Inferior parietal cortex (tissue), 1 donor: ENCODE data around the gene LRMDA.

ENCODE experiments used
- DNase-seq: peaks from one replicate; pipeline ENCODE4 v3.0.0-alpha.2; 2016; ENCODE audit errors: extremely low spot score

Gene LRMDA

GRCh38 chr10:75774783-75775490, 343.5 kb downstream of the LRMDA start:
- DNase-seq = no peak

GRCh38 chr10:75776738-75777504, 345.5 kb downstream of the LRMDA start:
- DNase-seq = no peak

- DNase-seq = no peak
Measured at GRCh38 chr10:75778665-75779064, 347.2 kb downstream of the LRMDA start.

DNA sequence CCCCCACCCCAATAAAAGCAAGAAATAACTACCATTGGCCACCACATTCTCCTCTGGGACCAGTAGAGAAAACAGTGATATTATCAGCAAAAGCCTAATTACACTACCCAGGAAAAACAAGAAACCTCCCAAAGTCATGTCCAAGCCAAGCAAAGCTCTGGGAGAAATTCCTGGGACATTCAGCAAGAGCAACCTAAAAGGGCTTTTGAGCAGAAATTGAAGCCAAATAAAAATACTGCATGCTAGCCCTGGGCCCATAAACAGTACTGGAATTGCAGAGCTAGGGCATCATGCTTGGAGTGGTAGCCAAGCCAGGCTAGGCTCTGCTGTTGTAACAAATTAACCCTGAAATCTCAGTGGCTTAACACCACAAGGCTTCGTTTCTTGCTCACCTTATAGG, 347.9 kb downstream of the LRMDA start:
- DNase-seq = no peak

DNA sequence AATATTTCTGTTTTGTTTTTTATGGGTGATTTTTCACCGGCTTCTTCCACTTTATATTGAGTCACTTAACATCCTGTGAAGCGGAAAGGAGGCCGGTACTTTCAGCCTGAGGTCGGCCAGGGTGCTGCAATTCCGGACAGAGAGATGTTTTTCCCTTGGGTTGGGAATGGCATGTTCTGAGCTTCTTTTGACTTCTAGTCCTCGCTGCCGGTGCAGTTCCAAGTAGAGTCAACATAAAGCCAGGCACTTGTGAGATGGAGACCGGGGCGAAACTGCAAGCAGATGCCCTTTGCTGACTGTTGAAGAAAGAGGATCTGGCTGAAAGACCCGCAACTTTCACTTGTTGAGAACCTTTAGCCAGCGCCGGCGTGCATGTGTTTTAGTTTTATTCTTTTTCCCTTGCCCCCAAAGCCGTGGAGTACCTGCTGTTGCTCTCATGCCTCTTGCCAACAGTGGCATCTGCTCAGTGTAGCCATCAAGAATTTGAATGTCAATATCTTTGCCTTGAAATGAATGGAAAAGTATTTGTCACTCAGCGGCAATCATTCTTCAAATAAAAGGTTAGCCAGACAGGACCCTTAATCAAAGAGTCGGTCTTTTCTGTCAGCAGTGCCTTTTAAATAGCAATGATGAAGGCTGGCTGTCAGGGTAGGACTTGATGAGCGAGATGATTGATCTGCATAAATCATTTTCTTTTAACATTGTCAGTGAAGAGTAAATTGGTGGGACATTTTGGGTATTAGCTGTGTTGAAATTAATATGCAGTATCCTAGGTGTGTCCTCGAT, 351.2 kb downstream of the LRMDA start:
- DNase-seq = no peak

DNA sequence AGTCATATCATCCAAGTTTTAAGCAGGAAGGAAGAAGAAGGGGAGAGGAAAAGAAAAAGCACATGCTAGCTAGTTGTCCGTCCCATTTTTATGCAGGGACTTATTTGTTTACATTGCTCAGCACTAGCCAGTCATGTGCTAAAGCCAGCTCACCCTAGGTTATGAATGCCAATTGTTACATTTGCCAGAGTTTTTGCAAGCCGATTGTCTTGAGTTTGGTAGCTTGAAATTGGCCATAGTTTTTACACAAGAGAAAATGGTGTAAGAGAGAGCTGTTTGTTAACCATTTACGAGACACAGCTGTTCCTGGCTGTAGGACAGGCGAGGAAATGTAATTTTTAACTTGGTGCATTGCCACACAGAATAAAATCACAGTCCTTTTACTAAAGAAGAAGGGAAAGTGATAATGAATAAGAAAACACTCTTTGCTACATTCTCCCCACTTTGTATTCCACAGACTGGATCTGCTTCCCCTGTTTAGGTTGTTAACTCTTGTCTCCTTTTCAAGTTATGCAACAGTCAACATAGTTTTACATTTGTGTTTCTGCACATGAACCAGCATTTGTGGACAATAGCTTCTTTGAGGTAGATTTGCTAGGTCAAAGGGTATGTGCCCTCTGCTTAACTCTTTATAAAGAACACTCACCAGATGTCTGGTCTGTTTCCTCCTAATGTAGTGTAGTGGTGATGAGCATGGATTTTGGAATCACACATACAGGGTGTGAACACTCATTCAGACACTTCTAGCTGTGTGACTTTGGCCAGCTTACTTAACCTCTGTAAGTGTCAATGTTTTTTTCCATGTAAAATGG, 357.2 kb downstream of the LRMDA start:
- peak; percentile 66 for DNase-seq

DNA sequence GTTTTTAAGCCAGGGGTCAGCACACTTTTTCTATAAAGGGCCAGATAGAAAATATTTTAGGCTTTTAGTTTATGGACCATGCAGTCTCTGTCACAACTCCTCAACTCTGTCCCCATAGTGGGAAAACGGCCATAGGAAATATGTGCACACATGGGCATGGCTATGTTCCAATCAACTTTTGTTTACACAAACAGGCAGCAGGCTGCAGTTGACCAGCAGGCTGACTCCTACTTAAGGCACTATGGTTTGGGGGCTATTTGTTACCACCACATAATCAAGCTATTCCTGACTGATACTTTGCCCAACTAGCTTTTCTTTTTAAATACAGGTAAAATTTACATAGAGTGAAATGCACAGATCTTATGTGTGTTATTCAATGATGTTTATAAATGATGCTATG, 362.4 kb downstream of the LRMDA start:
- DNase-seq = no peak

GRCh38 chr10:75801121-75801520, 369.7 kb downstream of the LRMDA start:
- no peak for DNase-seq

DNA sequence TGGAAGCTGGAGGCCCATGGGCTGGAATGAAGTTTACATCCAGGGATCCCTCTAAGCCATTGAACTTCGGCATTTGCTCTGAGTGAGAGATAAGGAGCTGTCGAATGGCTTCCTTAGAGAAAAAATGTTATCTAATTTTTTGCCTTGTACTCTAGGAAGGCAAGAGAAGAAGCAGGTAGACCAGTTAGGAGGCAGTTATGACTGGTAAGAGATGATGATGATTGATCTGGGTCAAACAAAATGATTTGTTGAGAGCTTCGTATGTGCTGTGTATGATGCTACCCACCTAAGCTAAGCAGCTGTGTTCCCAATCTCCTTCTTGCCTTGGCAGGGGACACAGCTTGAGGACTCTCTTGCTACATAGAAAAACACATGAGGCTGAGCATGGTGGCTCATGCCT, 370.2 kb downstream of the LRMDA start:
- no peak for DNase-seq

DNA sequence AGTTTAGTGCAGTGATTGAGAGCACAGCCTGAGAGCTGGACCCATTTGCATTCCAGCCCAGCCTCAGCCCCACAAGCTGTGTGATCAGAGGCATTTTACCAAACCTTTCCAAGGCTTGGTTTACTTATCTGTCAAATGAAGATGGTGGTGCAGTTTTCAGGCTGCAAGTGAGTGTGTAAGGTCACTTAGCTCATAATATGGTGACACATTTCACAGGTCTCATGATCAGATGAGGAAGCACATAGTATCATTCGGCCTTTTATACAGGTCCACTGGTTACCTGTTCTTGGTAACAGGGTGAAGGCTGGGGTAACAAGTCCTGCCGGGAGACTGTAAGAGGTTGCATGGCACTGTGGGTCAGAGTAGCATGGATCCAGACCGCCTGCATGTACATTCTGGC, 371.7 kb downstream of the LRMDA start:
- no peak for DNase-seq

DNA sequence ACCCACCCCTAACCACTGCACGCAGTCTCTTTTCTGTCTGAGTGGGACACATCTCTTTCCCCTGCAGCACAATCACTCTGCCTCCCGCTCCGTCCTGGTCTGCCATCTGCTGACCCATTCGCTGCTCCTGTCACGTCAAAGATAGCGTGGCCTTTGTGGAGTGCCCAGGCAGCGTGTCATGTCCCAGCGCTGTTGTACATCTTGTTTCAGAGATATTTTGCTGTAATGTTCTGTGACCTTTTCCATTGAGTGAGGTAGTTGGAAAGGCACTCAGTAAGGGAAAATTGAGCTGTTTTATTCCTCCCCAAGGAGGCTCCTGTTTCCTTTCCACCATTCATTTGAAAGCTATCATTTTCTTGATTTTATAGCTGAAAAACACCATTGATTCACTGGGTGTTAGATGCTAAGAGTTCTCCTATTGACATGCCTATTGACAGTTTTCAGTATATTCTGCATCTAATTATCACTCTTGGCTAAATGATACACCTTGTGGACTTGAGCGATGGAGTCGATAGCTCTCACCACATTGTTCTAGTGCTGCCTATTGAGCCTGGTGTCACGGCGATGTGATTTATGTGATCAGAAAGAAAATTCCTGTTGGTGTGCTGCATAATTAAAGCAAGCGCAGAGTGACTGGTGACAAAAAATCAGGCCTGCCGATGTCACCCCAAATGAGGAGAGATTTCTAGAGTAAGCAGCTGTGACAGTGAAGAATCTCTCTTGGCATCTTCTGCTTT, 372.6 kb downstream of the LRMDA start:
- no peak for DNase-seq

GRCh38 chr10:75806186-75806585, 374.8 kb downstream of the LRMDA start:
- no peak for DNase-seq

- no peak for DNase-seq
Measured at GRCh38 chr10:75807456-75807855, 376.0 kb downstream of the LRMDA start.

GRCh38 chr10:75809003-75809402, 377.6 kb downstream of the LRMDA start:
- DNase-seq = no peak

- no peak for DNase-seq
Measured at GRCh38 chr10:75814014-75814413, 382.6 kb downstream of the LRMDA start.

GRCh38 chr10:75815066-75815465, 383.6 kb downstream of the LRMDA start:
- no peak for DNase-seq

- no peak for DNase-seq
Measured at GRCh38 chr10:75817198-75817597, 385.8 kb downstream of the LRMDA start.

- no peak for DNase-seq
Measured at GRCh38 chr10:75818552-75818951, 387.1 kb downstream of the LRMDA start.

GRCh38 chr10:75825235-75825634, 393.8 kb downstream of the LRMDA start:
- DNase-seq = no peak

DNA sequence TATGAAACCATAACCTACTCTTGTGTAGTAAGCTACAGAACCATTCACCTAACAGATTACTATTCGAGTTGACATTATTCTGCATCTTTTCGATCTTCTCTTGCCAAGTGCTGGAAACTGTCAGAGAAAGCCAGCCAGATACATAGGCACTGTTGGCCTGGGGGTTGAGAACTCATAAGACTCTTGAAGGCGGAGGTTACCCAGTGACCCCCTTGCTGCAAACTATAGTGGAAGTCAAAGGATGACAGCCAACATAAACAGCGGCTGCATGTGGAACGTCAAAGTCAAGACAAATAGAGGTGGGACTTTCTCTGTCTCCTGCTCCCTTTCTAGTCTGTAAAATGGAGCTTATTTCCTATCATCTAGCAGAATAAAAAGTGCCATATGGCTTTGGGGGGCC, 394.2 kb downstream of the LRMDA start:
- no peak for DNase-seq

GRCh38 chr10:75826846-75827245, 395.4 kb downstream of the LRMDA start:
- DNase-seq = no peak
